MM.1S (cell line): ENCODE measurements around the gene PLCXD1.
"Not testable (repeated sequence)": the region's sequence is repeated elsewhere in the genome, so short reads cannot be mapped to it uniquely, and the experiment has no call there.

Experiments used
- DNase-seq: peaks from one replicate; pipeline ENCODE4 v3.0.0-alpha.2; 2015
- H2AFZ ChIP-seq: fragments of 300-600 bp; sonication (generic); 2 replicates; pipeline ENCODE4 v1.6.0; 2016; ENCODE audit warnings: antibody characterized with exemption, low read length
- H3F3A ChIP-seq: fragments of 300-600 bp; sonication (generic); 2 replicates; pipeline ENCODE4 v1.6.1; 2016; ENCODE audit warnings: mild to moderate bottlenecking, antibody characterized with exemption, low read length, moderate library complexity, mixed read lengths; ENCODE audit not compliant: insufficient read depth
- H3K27ac ChIP-seq: fragments of 300-600 bp; sonication (generic); 2 replicates; pipeline ENCODE4 v1.5.1; 2016; ENCODE audit warnings: mild to moderate bottlenecking, low read length
- H3K27me3 ChIP-seq: fragments of 300-600 bp; sonication (generic); replicated peaks from 2 replicates; pipeline ENCODE4 v1.6.0; 2016; ENCODE audit warnings: low read length; ENCODE audit not compliant: insufficient read depth
- H3K36me3 ChIP-seq: fragments of 300-600 bp; sonication (generic); replicated peaks from 2 replicates; pipeline ENCODE4 v1.6.1; 2016; ENCODE audit warnings: mild to moderate bottlenecking, low read length, mixed read lengths; ENCODE audit not compliant: insufficient read depth
- H3K4me1 ChIP-seq: fragments of 300-600 bp; sonication (generic); 2 replicates; pipeline ENCODE4 v1.6.1; 2016; ENCODE audit warnings: low read length, mixed read lengths
- H3K4me2 ChIP-seq: fragments of 300-600 bp; sonication (generic); 2 replicates; pipeline ENCODE4 v1.6.0; 2016; ENCODE audit warnings: low read depth, low read length
- H3K4me3 ChIP-seq: fragments of 300-600 bp; sonication (generic); 2 replicates; pipeline ENCODE4 v1.5.1; 2016; ENCODE audit warnings: low read length, mixed read lengths
- H3K79me2 ChIP-seq: fragments of 300-600 bp; sonication (generic); 2 replicates; pipeline ENCODE4 v1.6.1; 2016; ENCODE audit warnings: mixed run types, low read length, mixed read lengths
- H3K9ac ChIP-seq: fragments of 300-600 bp; sonication (generic); 2 replicates; pipeline ENCODE4 v1.6.1; 2016; ENCODE audit warnings: low read length, mixed read lengths
- H3K9me2 ChIP-seq: fragments of 300-600 bp; sonication (generic); replicated peaks from 2 replicates; pipeline ENCODE4 v1.6.1; 2016; ENCODE audit warnings: mild to moderate bottlenecking, low read length, mixed read lengths; ENCODE audit not compliant: insufficient read depth
- H3K9me3 ChIP-seq: fragments of 300-600 bp; sonication (generic); replicated peaks from 2 replicates; pipeline ENCODE4 v1.6.1; 2016; ENCODE audit warnings: mild to moderate bottlenecking, low read length, mixed read lengths; ENCODE audit not compliant: insufficient read depth
- H4K20me1 ChIP-seq: fragments of 300-600 bp; sonication (generic); 2 replicates; pipeline ENCODE4 v1.6.1; 2016; ENCODE audit warnings: mild to moderate bottlenecking, low read length, moderate library complexity, mixed read lengths; ENCODE audit not compliant: insufficient read depth
- CTCF ChIP-seq: fragments of 300-600 bp; sonication (generic); IDR thresholded peaks from 2 replicates; pipeline ENCODE4 v1.5.1; 2016; ENCODE audit warnings: antibody characterized with exemption, low read length, mixed read lengths
- EZH2 ChIP-seq: fragments of 300-600 bp; sonication (generic); optimal IDR thresholded peaks from 2 replicates; pipeline ENCODE3; 2017; ENCODE audit warnings: low read depth, mild to moderate bottlenecking, antibody characterized with exemption, low read length, mixed read lengths
- EZH2phosphoT487 ChIP-seq: fragments of 300-600 bp; sonication (generic); IDR thresholded peaks from 2 replicates; pipeline ENCODE4 v1.6.1; 2018; ENCODE audit warnings: antibody characterized with exemption, low read length

PLCXD1 gene

DNA sequence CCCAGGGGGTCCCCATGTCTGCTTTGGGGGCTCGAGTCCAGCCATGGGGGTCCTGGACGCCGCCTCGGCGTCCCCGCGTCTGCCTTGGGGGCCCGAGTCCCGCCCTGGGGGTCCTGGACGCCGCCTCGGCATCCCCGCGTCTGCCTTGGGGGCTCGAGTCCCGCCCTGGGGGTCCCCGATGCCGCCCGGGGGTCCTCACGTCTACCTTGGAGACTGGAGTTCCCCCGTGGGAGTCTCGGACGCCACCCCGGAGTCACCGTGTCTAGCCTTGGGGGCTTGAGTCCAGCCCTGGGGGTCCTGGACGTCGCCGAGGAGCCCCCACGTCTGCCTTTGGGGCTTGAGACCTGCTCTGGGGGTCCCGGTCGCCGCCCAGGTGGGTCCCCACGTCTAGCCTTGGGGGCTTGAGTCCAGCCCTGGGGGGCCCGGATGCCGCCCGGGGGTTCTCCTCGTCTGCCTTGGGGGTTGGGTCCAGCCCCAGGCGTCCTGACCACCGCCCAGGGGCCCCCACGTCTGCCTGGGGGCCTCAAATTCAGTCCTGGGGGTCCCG lies 38.5 kb downstream of the PLCXD1 start:
- H3K27ac ChIP-seq = no peak overlapping the region
- no peaks in the 10 kb centered on the region for H3K9me3 ChIP-seq
- no peaks in the 10 kb centered on the region for H3K4me1 ChIP-seq
- H3K4me3 ChIP-seq = peak overlapping the region; percentile 67
- TF ChIP-seq EZH2phosphoT487 (no peak), CTCF (no peak), EZH2 (no peak)
- H3K27me3 ChIP-seq = no peaks in the 10 kb centered on the region
- DNase-seq = no peak
- no peaks in the 10 kb centered on the region for H3K9me2 ChIP-seq
- no peaks in the 10 kb centered on the region for H3F3A ChIP-seq
- H3K79me2 ChIP-seq = peaks cover 9% of the 10 kb centered on the region
- peak overlapping the region; percentile 94 for H3K9ac ChIP-seq
- peak overlapping the region; percentile 70 for H3K4me2 ChIP-seq
- no peaks in the 10 kb centered on the region for H3K36me3 ChIP-seq
- no peak overlapping the region for H2AFZ ChIP-seq
- H4K20me1 ChIP-seq = no peaks in the 10 kb centered on the region

DNA sequence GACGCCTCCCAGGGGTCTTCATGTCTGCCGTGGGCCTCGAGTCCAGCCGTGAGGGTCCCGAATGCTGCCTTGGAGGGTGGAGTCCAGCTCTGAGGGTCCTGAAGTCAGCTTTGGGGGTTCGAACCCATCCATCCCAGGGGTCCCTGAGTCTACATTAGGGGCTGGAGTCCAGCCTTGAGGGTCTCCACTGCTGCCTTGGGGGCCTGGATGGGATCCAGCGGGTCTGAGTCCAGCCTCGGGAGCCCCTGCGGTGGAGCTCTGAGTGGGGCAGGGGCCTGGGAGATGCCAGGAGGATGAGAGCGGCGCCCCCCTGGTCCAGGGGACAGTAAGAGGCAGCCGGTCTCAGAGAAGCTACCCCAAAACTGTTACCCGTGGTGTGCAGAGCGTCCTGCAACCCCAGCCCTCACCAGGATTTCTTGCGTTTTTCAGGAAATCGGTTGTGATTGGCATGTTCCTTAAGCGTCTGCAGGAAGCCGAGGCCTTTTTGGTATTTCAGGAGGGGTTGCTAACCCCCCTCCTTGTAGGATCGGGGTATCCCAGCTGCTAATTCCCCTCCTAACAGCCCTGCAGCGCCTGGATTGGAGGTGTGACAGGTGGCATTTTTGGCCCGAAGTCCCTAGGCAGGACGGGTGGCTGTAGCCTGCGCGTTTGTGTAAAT lies 39.1 kb downstream of the PLCXD1 start:
- Histone ChIP-seq H3K79me2 (peaks cover 9% of the 10 kb centered on the region), H3K4me1 (no peaks in the 10 kb centered on the region), H3F3A (no peaks in the 10 kb centered on the region), H3K4me3 (peak overlapping the region; percentile 67), H3K9me3 (no peaks in the 10 kb centered on the region), H3K27ac (no peak overlapping the region), H3K36me3 (no peaks in the 10 kb centered on the region), H3K9ac (peak overlapping the region; percentile 94; the same call in 1 of the 2 replicates), H3K4me2 (peak overlapping the region; percentile 70), H2AFZ (no peak overlapping the region), H3K9me2 (no peaks in the 10 kb centered on the region), H3K27me3 (no peaks in the 10 kb centered on the region), H4K20me1 (no peaks in the 10 kb centered on the region)
- DNase-seq = no peak
- no peak for TF ChIP-seq EZH2phosphoT487
- TF ChIP-seq EZH2 = no peak
- no peak for TF ChIP-seq CTCF

GRCh38 chrX:323721-324628 lies 42.8 kb downstream of the PLCXD1 start:
- no peaks in the 10 kb centered on the region for H3F3A ChIP-seq
- H3K4me1 ChIP-seq = no peaks in the 10 kb centered on the region
- TF ChIP-seq CTCF (no peak), EZH2phosphoT487 (no peak)
- no peak overlapping the region for H3K27ac ChIP-seq
- peaks cover 6% of the 10 kb centered on the region for H3K79me2 ChIP-seq
- no peaks in the 10 kb centered on the region for H3K9me2 ChIP-seq
- no peaks in the 10 kb centered on the region for H3K36me3 ChIP-seq
- H3K4me3 ChIP-seq = no peak overlapping the region
- H4K20me1 ChIP-seq = no peaks in the 10 kb centered on the region
- H3K9ac ChIP-seq = no peak overlapping the region
- H2AFZ ChIP-seq = no peak overlapping the region
- H3K4me2 ChIP-seq = no peak overlapping the region
- H3K27me3 ChIP-seq = no peaks in the 10 kb centered on the region
- peak; percentile 38 for DNase-seq
- H3K9me3 ChIP-seq = no peaks in the 10 kb centered on the region

DNA sequence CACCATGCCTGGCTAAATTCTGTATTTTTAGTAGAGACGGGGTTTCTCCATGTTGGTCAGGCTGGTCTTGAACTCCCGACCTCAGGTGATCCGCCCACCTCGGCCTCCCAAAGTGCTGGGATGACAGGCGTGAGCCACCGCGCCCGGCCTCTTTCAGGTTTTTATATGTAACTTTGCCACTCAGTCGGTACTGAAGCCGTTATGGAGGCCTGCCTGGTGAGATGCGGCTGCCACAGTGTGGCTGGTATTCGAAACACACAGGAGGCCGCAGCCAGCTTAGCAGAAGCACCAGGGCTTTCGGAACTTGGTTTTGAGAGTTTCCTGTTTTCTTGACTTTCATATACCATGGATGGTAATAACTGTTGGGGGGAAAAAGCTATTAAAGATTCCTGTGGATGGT lies 43.5 kb downstream of the PLCXD1 start:
- not testable (repeated sequence) for H3K27ac ChIP-seq, H3K9ac ChIP-seq, H3K36me3 ChIP-seq, H3K9me2 ChIP-seq, H3K79me2 ChIP-seq, DNase-seq, H3F3A ChIP-seq, H4K20me1 ChIP-seq, H3K4me3 ChIP-seq, H3K4me1 ChIP-seq, H3K9me3 ChIP-seq, H2AFZ ChIP-seq, H3K4me2 ChIP-seq, H3K27me3 ChIP-seq
